ENCODE data around the gene RRP1B.
"Not testable (repeated sequence)": the region's sequence is repeated elsewhere in the genome, so short reads cannot be mapped to it uniquely, and the experiment has no call there.

Gene RRP1B

DNA sequence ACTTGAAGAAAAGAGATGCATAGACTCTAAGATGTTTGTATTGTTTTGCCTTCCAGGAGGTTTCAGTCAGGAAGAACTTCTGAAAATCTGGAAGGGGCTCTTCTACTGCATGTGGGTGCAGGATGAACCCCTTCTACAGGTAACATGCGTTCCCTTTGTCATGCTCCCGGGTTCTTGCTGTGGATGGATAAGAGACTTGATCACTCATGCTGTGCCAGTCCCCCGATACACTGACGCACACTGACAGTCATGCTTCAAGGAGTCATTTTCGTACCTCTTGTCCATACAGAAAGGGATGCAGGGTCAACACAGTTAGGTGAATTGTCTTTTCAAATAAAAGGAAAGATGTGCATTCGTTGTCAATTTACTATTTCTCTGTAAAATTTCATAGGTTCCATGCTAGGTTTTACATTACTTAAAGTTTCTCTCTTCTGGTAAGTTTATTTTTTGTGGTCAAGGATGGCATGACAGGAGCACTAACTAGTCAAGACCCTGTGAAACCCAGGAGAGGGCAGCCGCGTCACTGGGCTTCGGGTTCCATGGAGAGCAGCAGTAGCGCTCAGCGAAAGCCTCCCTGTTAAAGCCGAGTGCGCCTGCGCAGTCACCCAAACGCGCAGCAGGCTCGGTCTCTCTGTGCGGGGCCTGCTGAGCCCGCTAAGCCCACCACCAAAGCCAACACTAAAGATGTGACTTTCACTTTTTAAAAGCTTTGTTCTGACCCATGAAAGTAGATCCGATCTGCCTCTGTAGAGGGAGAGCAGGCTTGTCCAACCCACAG lies 10.7 kb downstream of the RRP1B start:
- no peak overlapping the region for H3K4me3 Mint-ChIP-seq
- TF ChIP-seq, protein P1, sequence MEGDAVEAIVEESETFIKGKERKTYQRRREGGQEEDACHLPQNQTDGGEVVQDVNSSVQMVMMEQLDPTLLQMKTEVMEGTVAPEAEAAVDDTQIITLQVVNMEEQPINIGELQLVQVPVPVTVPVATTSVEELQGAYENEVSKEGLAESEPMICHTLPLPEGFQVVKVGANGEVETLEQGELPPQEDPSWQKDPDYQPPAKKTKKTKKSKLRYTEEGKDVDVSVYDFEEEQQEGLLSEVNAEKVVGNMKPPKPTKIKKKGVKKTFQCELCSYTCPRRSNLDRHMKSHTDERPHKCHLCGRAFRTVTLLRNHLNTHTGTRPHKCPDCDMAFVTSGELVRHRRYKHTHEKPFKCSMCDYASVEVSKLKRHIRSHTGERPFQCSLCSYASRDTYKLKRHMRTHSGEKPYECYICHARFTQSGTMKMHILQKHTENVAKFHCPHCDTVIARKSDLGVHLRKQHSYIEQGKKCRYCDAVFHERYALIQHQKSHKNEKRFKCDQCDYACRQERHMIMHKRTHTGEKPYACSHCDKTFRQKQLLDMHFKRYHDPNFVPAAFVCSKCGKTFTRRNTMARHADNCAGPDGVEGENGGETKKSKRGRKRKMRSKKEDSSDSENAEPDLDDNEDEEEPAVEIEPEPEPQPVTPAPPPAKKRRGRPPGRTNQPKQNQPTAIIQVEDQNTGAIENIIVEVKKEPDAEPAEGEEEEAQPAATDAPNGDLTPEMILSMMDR (IDR thresholded peaks at IDR 0.05; ENCODE audit: unreplicated experiment in 3 of 3), result no peak
- no peaks in the 10 kb centered on the region for H3K27me3 Mint-ChIP-seq (ENCODE audit: low read depth)
- no peaks in the 10 kb centered on the region for H3K9me3 Mint-ChIP-seq
- H3K27ac Mint-ChIP-seq, result no peak overlapping the region
- peaks cover 58% of the 10 kb centered on the region for H3K36me3 Mint-ChIP-seq (ENCODE audit: low read depth)
- no peaks in the 10 kb centered on the region for H3K4me1 Mint-ChIP-seq

DNA sequence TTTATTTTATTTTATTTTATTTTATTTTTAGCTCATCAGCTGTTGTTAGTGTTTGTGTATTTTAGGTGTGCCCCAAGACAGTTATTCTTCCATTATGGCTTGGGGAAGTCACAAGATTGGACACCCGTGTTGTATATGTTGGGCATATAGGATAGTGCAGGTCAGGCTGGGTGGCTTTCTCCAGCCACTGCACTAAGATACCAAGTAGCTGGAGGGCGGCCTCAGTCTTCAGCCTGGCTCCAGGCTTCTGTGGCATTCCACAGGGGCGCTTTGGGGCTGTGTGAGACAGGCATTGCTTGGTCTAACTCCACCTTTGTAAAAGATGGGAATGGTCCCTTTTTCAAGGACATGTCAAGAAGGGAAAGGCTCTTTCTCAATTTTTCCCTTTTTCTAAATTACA lies 16.5 kb downstream of the RRP1B start:
- H3K9me3 Mint-ChIP-seq, result no peaks in the 10 kb centered on the region
- H3K4me3 Mint-ChIP-seq, result no peak overlapping the region
- H3K27me3 Mint-ChIP-seq (ENCODE audit: low read depth), result no peaks in the 10 kb centered on the region
- no peaks in the 10 kb centered on the region for H3K4me1 Mint-ChIP-seq
- H3K27ac Mint-ChIP-seq, result no peak overlapping the region
- TF ChIP-seq, protein P1 (IDR thresholded peaks at IDR 0.05; ENCODE audit: unreplicated experiment in 3 of 3), result no peak
- H3K36me3 Mint-ChIP-seq (ENCODE audit: low read depth), result peaks cover 71% of the 10 kb centered on the region

DNA sequence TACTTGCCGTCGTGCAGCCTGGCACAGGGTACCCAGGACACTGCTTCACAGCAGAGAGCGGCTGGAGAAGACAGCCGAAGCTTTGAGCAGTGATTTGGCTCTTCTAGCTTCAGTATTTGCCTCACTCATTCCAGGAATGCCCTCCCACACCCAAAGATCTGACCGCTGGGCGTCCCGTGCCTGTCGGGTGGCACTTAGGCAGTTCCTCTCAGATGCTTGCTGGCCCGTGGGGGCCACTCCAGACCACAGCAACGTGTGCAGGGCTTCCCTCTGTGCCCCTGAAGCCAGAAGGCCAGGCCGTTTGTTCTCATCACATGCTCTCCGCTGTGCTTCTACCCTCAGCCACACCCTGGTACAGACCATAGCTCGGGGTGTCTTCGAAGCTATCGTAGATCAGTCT lies 17.0 kb downstream of the RRP1B start:
- no peak overlapping the region for H3K27ac Mint-ChIP-seq
- no peaks in the 10 kb centered on the region for H3K9me3 Mint-ChIP-seq
- no peak overlapping the region for H3K4me3 Mint-ChIP-seq
- H3K4me1 Mint-ChIP-seq, result no peaks in the 10 kb centered on the region
- TF ChIP-seq, protein P1 (IDR thresholded peaks at IDR 0.05; ENCODE audit: unreplicated experiment in 3 of 3), result no peak
- no peaks in the 10 kb centered on the region for H3K27me3 Mint-ChIP-seq (ENCODE audit: low read depth)
- peaks cover 71% of the 10 kb centered on the region for H3K36me3 Mint-ChIP-seq (ENCODE audit: low read depth)

DNA sequence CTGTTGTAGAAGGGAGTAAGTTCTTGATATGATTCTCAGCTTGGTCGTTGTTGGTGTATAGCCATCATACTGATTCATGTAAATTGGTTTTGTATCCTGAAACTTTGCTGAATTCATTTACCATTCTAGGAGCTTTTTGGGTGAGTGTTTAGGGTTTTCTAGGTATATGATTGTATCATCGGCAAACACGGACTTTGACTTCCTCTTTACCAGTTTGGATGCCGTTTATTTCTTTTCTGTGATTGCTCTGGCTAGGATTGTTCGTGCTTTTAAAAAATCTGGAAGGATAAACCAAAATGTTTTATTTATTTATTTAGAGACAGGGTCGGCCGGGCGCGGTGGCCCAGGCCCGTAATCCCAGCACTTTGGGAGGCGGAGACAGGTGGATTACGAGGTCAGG lies 20.6 kb downstream of the RRP1B start:
- no peak overlapping the region for H3K4me3 Mint-ChIP-seq
- H3K27ac Mint-ChIP-seq, result no peak overlapping the region
- TF ChIP-seq, protein P1 (IDR thresholded peaks at IDR 0.05; ENCODE audit: unreplicated experiment in 3 of 3), result no peak

DNA sequence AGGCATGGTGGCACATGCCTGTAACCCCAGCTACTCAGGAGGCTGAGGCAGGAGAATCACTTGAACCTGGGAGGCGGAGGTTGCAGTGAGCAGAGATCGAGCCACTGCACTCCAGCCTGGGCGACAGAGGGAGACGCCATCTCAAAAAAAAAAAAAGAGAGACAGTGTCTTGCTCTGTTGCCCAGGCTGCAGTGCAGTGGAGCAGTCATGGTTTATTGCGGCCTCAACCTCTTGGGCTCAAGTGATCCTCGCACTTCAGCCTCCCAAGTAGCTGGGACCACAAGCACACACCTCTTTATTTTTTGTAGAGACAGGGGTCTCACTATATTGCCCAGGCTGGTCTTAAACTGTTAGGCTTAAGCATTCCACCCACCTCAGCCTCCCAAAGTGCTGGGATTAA lies 21.1 kb downstream of the RRP1B start:
- not testable (repeated sequence) for H3K9me3 Mint-ChIP-seq; H3K27me3 Mint-ChIP-seq (ENCODE audit: low read depth); H3K4me3 Mint-ChIP-seq; H3K4me1 Mint-ChIP-seq; H3K27ac Mint-ChIP-seq
- H3K36me3 Mint-ChIP-seq (ENCODE audit: low read depth), result peaks cover 71% of the 10 kb centered on the region

More for the DNA sequence above, 20.6 kb downstream of the RRP1B start:
- Mint-ChIP-seq H3K27me3 (ENCODE audit: low read depth) (no peaks in the 10 kb centered on the region), H3K4me1 (no peaks in the 10 kb centered on the region), H3K36me3 (ENCODE audit: low read depth) (peaks cover 71% of the 10 kb centered on the region), H3K9me3 (no peaks in the 10 kb centered on the region)

DNA sequence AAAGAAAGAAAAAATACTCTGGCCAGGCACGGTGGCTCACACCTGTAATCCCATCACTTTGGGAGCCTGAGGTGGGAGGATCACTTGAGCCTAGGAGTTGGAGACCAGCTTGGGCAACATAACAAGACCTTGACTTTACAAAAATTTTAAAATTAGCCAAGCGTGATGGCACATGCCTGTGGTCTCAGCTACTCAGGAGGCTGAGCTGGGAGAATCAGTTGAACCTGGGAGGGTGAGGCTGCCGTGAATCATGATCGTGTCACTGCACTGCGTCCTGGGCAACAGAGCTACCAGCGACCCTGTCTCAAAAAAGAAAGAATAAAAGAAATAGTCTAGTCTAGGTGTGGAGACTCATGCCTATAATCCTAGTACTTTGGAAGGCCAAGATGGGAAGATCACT lies 22.3 kb downstream of the RRP1B start:
- Mint-ChIP-seq H3K36me3 (ENCODE audit: low read depth) (peaks cover 72% of the 10 kb centered on the region), H3K9me3 (no peaks in the 10 kb centered on the region), H3K27me3 (ENCODE audit: low read depth) (no peaks in the 10 kb centered on the region), H3K4me3 (no peak overlapping the region), H3K27ac (no peak overlapping the region), H3K4me1 (no peaks in the 10 kb centered on the region)
- TF ChIP-seq, protein P1 (IDR thresholded peaks at IDR 0.05; ENCODE audit: unreplicated experiment in 3 of 3), result no peak
